Liver (tissue), 9 donors: ENCODE measurements around the gene EPB41L2. TPM values are rescaled to one million over a fixed set of nuclear protein-coding genes. Genes with fewer than 3 reads are reported as not detected.

ENCODE experiments used
- DNase-seq: peaks from one replicate; pipeline ENCODE4 v3.0.0-alpha.2; 2017; ENCODE audit warnings: low spot score
- H3K27ac ChIP-seq, 2 donors: one replicate each; pipeline ENCODE4 v1.7.0; 2013; ENCODE audit warnings: inconsistent platforms in 2 of 2, low read length in 2 of 2, control low read depth in 1 of 2, low read depth in 1 of 2, mild to moderate bottlenecking in 1 of 2
- H3K27me3 ChIP-seq, 4 donors: one replicate each; pipeline versions ENCODE4 v1.6.1 to v1.7.0; 2013; ENCODE audit warnings: low read length in 3 of 4, inconsistent platforms in 1 of 4, mild to moderate bottlenecking in 1 of 4, moderate library complexity in 1 of 4; ENCODE audit not compliant: control insufficient read depth in 4 of 4, insufficient read depth in 4 of 4
- H3K36me3 ChIP-seq, 4 donors: one replicate each; pipeline versions ENCODE4 v1.6.1 to v1.7.0; 2013; ENCODE audit warnings: low read length in 3 of 4, mild to moderate bottlenecking in 3 of 4, low read depth in 1 of 4, moderate library complexity in 1 of 4; ENCODE audit not compliant: control insufficient read depth in 4 of 4, insufficient read depth in 3 of 4
- H3K4me1 ChIP-seq, 4 donors: one replicate each; pipeline versions ENCODE4 v1.6.1 to v1.7.0; 2013; ENCODE audit warnings: low read length in 3 of 4, mild to moderate bottlenecking in 3 of 4, moderate library complexity in 1 of 4; ENCODE audit not compliant: control insufficient read depth in 4 of 4, insufficient read depth in 4 of 4
- H3K4me3 ChIP-seq, 3 donors: one replicate each; pipeline versions ENCODE4 v1.6.1 to v1.7.0; 2013; ENCODE audit warnings: low read length in 3 of 3, control low read depth in 1 of 3, low read depth in 1 of 3, mild to moderate bottlenecking in 1 of 3
- H3K9ac ChIP-seq, 2 donors: one replicate each; pipeline ENCODE4 v1.7.0; 2013; ENCODE audit warnings: low read length in 2 of 2, mild to moderate bottlenecking in 2 of 2, moderate library complexity in 2 of 2, control low read depth in 1 of 2, low read depth in 1 of 2
- H3K9me3 ChIP-seq, 4 donors: one replicate each; pipeline versions ENCODE4 v1.6.1 to v1.7.0; 2013; ENCODE audit warnings: low read length in 3 of 4; ENCODE audit not compliant: control insufficient read depth in 4 of 4
- CTCF ChIP-seq: fragments of 150-350 bp; IDR thresholded peaks from 2 replicates; pipeline ENCODE4 v1.5.1; 2017; ENCODE audit warnings: improper control_type of control experiment, low read depth, low read length; ENCODE audit not compliant: missing input control
- FOXA1 ChIP-seq: IDR thresholded peaks from 2 replicates; pipeline ENCODE4 v1.6.1; 2016; ENCODE audit warnings: antibody characterized with exemption
- FOXA2 ChIP-seq: IDR thresholded peaks from 2 replicates; pipeline ENCODE4 v1.6.1; 2016; ENCODE audit warnings: antibody characterized with exemption
- GABPA ChIP-seq, 2 donors: IDR thresholded peaks in 1 of 2; conservative IDR thresholded peaks in 1 of 2; 2 replicates each; pipeline ENCODE4 v1.6.1; 2016; ENCODE audit warnings: antibody characterized with exemption in 2 of 2, mild to moderate bottlenecking in 1 of 2, moderate library complexity in 1 of 2
- HNF4G ChIP-seq: IDR thresholded peaks from 2 replicates; pipeline ENCODE4 v1.6.1; 2016; ENCODE audit warnings: antibody characterized with exemption
- JUND ChIP-seq, 2 donors: IDR thresholded peaks; 2 replicates each; pipeline ENCODE4 v1.6.1; 2016; ENCODE audit warnings: antibody characterized with exemption in 2 of 2
- NR2F2 ChIP-seq: IDR thresholded peaks from 2 replicates; pipeline ENCODE4 v1.6.1; 2016; ENCODE audit warnings: antibody characterized with exemption
- RAD21 ChIP-seq, 2 donors: IDR thresholded peaks; 2 replicates each; pipeline ENCODE4 v1.6.1; 2016; ENCODE audit warnings: antibody characterized with exemption in 2 of 2, mild to moderate bottlenecking in 2 of 2
- RXRA ChIP-seq, 2 donors: IDR thresholded peaks; 2 replicates each; pipeline ENCODE4 v1.6.1; 2017 to 2018; ENCODE audit warnings: antibody characterized with exemption in 2 of 2, mild to moderate bottlenecking in 1 of 2
- SP1 ChIP-seq: IDR thresholded peaks from 2 replicates; pipeline ENCODE4 v1.6.1; 2018; ENCODE audit warnings: antibody characterized with exemption, mild to moderate bottlenecking
- TAF1 ChIP-seq: conservative IDR thresholded peaks from 2 replicates; pipeline ENCODE4 v1.6.1; 2016; ENCODE audit warnings: antibody characterized with exemption, mild to moderate bottlenecking
- YY1 ChIP-seq: IDR thresholded peaks from 2 replicates; pipeline ENCODE4 v1.6.1; 2016; ENCODE audit warnings: antibody characterized with exemption, mild to moderate bottlenecking
- ZBTB33 ChIP-seq: IDR thresholded peaks from 2 replicates; pipeline ENCODE4 v1.6.1; 2016; ENCODE audit warnings: antibody characterized with exemption
- WGBS: extraction: QIAGEN DNeasy Blood & Tissue Kit; methylation state at CpG from one replicate; pipeline ENCODE4 v1.1.7; 2013; 5-methylcytosine and 5-hydroxymethylcytosine counted together
- polyA plus RNA-seq, 2 donors: library from polyadenylated mRNA; stranded (reverse) in 1 of 2; unstranded in 1 of 2; fragments of 200-250 nt in 1 of 2; fragments of >200 nt in 1 of 2; fragmentation: Nextera tagmentation in 1 of 2; extraction: Ambion mirVana in 1 of 2; gene quantifications; one replicate each; pipeline versions ENCODE4 v1.2.1 to v1.2.3, GENCODE V29; 2013 to 2015
- total RNA-seq, 2 donors: library from RNA; depleted of rRNA; stranded (reverse); fragments of >200 nt; gene quantifications; one replicate each; pipeline ENCODE4 v1.2.3, GENCODE V29; 2014
- TF ChIP-seq, protein P1 (sequence below): IDR thresholded peaks from 2 replicates; pipeline ENCODE4 v1.6.1; 2016; ENCODE audit warnings: antibody characterized with exemption
- TF ChIP-seq, protein P2 (sequence below): IDR thresholded peaks from 2 replicates; pipeline ENCODE4 v1.6.1; 2016; ENCODE audit warnings: antibody characterized with exemption, mild to moderate bottlenecking
- donor health status: healthy.
- donor health status: healthy.
- donor health status: healthy.
- donor health status: healthy.
- donor health status: healthy.

The EPB41L2 gene
- total and polyA plus RNA-seq, 4 donors, result 10.0 to 43.3 (median 18.7) TPM

- peaks cover 0 to 7% (median 0%) of the 10 kb centered on the region in 4 donors for H3K9me3 ChIP-seq
- no peak for DNase-seq
- no peak overlapping the region for H3K9ac ChIP-seq
- no peaks in the 10 kb centered on the region for H3K27me3 ChIP-seq
- H3K4me3 ChIP-seq, result no peak overlapping the region
- no peak overlapping the region for H3K27ac ChIP-seq
- 78% methylated on average over 5 of the region's 5 CpGs for WGBS
- TF ChIP-seq FOXA2, result no peak
- no peak for TF ChIP-seq TAF1
- TF ChIP-seq SP1, result no peak
- H3K36me3 ChIP-seq, result no peaks in the 10 kb centered on the region
- no peaks in the 10 kb centered on the region for H3K4me1 ChIP-seq
These were observed 82.6 kb downstream of the EPB41L2 start for GRCh38 chr6:130980310-130981032.

DNA sequence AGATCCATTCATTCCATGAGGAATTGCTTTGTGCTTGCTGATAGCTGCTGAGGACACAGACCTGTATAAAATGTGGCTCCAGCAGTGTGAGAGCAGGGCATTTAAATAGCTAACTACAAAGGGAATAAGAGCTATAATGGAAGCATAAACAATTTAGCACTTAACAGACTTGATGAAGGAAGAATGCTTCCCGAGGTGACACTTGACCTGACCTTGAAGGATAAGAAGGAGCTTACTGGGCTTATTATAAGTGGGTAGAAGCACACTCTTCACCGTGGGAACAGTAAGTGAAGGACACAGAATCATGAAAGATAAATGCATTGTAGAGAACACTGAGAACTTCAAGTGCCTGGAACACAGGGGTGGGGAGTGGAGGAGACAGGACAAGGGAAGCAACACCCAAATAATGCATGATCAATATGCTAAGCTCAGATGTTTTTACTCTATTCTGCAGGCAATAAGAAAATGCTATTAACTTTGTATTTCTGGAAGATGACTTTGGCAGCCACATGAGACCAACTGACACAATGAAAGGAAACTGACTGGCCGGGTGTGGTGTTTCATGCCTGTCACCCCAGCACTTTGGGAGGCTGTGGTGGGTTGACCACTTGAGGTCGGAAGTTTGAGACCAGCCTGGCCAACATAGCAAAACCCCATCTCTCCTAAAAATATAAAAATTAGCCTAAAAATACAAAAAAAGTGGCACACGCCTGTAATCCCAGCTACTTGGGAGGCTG is 84.2 kb downstream of the EPB41L2 start:
- H3K9ac ChIP-seq, result no peak overlapping the region
- no peaks in the 10 kb centered on the region for H3K27me3 ChIP-seq
- 87% methylated on average over 5 of the region's 5 CpGs for WGBS
- H3K4me3 ChIP-seq, result no peak overlapping the region
- no peaks in the 10 kb centered on the region for H3K4me1 ChIP-seq
- no peak for TF ChIP-seq FOXA1
- no peak for TF ChIP-seq SP1
- TF ChIP-seq RAD21 (IDR thresholded peaks at IDR 0.05), result no peak
- no peak for TF ChIP-seq NR2F2
- no peak for TF ChIP-seq ZBTB33
- no peak for TF ChIP-seq GABPA (IDR thresholded peaks at IDR 0.05 in 1 of 2, conservative IDR thresholded peaks at IDR 0.05 in 1 of 2)
- TF ChIP-seq, protein P1, sequence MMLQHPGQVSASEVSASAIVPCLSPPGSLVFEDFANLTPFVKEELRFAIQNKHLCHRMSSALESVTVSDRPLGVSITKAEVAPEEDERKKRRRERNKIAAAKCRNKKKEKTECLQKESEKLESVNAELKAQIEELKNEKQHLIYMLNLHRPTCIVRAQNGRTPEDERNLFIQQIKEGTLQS, result no peak
- TF ChIP-seq TAF1, result no peak
- no peak for TF ChIP-seq FOXA2
- no peak for TF ChIP-seq JUND (IDR thresholded peaks at IDR 0.05)
- no peak for TF ChIP-seq HNF4G
- TF ChIP-seq RXRA (IDR thresholded peaks at IDR 0.05), result no peak
- H3K27ac ChIP-seq, result no peak overlapping the region
- H3K9me3 ChIP-seq, result no peaks in the 10 kb centered on the region
- no peak for DNase-seq
- H3K36me3 ChIP-seq, result no peaks in the 10 kb centered on the region

DNA sequence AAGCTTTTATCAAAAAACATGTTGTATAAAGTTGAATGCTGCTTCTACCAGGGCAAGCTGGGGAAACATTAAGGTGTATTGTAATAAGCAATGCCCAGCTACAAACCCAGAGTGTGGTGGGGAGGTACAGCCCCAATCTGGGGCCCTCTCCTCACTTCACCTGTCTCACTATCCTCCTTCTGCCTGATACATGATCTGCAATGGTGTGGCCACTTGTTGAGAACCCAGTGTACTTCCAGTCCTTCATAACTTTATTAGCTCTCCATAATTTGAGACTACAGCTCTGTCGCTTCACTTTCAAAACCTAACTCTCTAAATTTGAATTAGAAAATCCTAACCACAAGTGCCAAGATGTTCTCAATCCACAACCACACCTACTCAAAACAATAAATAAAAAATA is 84.9 kb downstream of the EPB41L2 start:
- no peak overlapping the region for H3K4me3 ChIP-seq
- no peak overlapping the region for H3K9ac ChIP-seq
- 97% methylated on average over 1 of the region's 1 CpG for WGBS
- no peaks in the 10 kb centered on the region for H3K9me3 ChIP-seq
- H3K4me1 ChIP-seq, result no peaks in the 10 kb centered on the region
- H3K27me3 ChIP-seq, result no peaks in the 10 kb centered on the region
- H3K36me3 ChIP-seq, result no peaks in the 10 kb centered on the region
- DNase-seq, result no peak
- no peak overlapping the region for H3K27ac ChIP-seq
- TF ChIP-seq NR2F2 (no peak), GABPA (IDR thresholded peaks at IDR 0.05 in 1 of 2, conservative IDR thresholded peaks at IDR 0.05 in 1 of 2) (no peak), YY1 (no peak), CTCF (no peak), ZBTB33 (no peak), FOXA1 (no peak), HNF4G (no peak), SP1 (no peak), RAD21 (IDR thresholded peaks at IDR 0.05) (no peak), FOXA2 (no peak)
- TF ChIP-seq, protein P2, sequence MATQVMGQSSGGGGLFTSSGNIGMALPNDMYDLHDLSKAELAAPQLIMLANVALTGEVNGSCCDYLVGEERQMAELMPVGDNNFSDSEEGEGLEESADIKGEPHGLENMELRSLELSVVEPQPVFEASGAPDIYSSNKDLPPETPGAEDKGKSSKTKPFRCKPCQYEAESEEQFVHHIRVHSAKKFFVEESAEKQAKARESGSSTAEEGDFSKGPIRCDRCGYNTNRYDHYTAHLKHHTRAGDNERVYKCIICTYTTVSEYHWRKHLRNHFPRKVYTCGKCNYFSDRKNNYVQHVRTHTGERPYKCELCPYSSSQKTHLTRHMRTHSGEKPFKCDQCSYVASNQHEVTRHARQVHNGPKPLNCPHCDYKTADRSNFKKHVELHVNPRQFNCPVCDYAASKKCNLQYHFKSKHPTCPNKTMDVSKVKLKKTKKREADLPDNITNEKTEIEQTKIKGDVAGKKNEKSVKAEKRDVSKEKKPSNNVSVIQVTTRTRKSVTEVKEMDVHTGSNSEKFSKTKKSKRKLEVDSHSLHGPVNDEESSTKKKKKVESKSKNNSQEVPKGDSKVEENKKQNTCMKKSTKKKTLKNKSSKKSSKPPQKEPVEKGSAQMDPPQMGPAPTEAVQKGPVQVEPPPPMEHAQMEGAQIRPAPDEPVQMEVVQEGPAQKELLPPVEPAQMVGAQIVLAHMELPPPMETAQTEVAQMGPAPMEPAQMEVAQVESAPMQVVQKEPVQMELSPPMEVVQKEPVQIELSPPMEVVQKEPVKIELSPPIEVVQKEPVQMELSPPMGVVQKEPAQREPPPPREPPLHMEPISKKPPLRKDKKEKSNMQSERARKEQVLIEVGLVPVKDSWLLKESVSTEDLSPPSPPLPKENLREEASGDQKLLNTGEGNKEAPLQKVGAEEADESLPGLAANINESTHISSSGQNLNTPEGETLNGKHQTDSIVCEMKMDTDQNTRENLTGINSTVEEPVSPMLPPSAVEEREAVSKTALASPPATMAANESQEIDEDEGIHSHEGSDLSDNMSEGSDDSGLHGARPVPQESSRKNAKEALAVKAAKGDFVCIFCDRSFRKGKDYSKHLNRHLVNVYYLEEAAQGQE, result no peak
- TF ChIP-seq, protein P1, result no peak
